GM18868 (cell line): ENCODE data around the gene PSME3IP1.
"Not testable (repeated sequence)": the region's sequence is repeated elsewhere in the genome, so short reads cannot be mapped to it uniquely, and the experiment has no call there.

Source experiments
- ATAC-seq: cut with Tn5 transposase; IDR thresholded peaks from one replicate; pipeline ENCODE4 v1.9.1; 2021; ENCODE audit warnings: mild to moderate bottlenecking, moderate library complexity; ENCODE audit not compliant: unreplicated experiment

The PSME3IP1 gene

DNA sequence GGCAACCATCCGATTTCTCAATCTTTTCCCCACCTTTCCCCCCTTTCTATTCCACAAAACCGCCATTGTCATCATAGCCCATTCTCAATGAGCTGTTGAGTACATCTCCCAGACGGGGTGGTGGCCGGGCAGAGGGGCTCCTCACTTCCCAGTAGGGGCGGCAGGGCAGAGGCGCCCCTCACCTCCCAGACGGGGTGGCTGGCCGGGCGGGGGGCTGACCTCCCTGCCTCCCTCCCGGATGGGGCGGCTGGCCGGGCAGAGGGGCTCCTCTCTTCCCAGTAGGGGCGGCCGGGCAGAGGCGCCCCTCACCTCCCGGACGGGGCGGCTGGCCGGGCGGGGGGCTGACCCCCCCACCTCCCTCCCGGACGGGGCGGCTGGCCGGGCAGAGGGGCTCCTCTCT lies 14.5 kb upstream of the PSME3IP1 start:
- ATAC-seq: not testable (repeated sequence)

DNA sequence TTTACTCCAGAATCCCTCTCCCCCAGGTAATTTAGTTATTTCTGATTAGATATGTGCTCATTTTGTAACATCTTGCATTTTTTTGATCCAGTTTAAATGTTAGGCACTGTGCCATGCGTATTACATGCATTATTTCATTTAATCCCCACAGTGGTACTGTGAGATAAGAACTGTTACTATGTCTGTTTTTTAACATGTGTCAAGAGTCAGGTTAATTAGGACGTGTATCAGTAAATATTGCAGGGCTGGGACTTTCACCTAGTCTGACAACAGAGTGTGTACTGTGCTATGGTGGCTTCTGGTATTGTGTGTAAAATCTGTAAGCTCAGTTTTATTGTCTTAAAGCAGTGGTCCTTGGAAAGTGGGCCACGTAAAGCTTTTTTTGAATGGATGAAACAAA lies 10.9 kb upstream of the PSME3IP1 start:
- no peak for ATAC-seq

DNA sequence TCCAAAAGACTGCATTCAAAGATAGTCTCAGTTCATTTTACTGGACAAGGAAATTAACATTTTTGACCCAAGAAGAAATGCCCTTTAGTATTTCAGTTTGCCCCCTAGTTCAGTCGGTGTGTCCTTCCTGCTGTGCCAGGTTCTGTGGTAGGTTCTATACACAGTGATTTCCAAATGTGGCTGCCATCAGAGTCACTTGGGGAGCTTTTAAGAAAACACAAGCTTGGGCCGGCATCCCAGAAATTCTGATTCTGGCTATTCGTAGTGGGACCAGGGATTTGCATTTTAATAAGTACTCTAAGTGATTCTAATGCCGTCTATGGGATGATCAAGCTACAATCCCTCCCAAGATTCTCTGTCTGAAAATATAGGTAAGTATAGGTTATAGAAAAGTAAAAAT lies 10.4 kb upstream of the PSME3IP1 start:
- ATAC-seq: no peak

DNA sequence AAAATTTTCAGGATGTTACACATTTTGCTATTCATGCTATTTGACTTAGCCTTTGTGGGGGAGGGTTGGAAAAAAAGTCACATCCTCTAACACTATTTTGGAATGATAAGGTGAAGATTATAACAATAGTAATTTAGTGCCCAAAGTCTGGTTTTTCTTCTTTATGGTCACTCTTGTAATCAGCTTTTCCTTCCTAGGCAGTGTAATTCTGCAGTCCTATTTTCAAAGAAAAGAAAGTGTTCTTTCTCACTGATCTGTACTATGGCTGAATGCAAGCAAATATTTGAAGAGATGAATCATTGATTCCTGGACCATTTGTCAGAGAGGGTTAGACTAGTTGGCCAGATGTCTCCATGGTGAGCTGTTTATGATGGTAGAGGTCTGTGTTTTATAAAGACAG lies 8.7 kb upstream of the PSME3IP1 start:
- ATAC-seq: no peak

DNA sequence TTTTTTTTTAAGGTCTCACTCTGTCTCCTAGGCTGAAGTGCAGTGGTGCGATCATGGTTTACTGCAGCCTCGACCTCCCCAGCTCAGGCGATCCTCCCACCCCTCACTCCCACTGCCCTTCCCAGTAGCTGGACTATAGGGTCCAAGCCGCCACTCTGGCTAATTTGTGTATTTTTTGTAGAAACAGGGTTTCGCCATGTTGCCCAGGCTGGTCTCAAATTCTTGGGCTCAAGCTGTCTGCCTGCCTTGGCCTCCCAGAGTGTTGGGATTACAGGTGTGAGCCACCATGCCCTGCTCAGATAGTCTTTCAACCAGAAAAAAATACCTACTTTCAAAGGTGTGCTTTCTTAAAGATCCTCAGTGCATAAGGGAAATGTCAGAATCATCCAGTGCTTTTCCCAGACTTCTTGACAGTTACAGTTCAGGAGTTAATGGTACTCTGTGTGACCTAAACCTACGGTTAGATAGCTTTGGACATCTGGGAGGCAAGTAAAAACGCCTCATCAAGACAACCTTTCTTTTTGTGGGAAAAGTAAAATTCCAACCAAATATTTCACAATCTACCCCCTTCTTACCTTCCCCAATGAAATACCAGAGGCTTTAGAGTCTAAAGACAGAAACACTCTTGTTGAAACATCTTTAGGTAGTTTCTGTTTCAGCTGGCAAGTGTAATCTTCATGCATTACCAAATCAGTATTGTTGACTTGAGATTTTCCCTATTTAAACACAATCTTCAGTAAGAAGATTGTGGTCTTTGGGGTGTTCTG lies 7.1 kb upstream of the PSME3IP1 start:
- ATAC-seq: peak; percentile 63

DNA sequence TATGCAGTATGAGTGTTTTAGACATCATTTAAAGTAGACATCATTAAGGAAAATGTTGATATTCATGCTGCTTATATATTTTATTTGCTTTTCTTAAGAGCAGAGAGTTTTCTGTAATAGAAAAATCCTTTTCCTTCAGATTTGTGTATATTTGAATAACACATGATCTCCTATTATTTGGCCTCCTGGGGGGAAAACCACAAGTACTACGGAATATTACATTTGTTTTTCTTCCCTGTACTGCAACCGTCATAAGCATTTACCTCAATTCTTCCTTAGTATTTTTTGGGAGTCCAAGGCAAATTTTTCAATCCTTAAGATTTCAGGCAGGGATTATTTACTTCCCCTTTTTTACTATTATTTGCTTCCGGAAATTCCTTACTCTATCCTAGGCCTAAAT lies 6.3 kb upstream of the PSME3IP1 start:
- no peak for ATAC-seq

DNA sequence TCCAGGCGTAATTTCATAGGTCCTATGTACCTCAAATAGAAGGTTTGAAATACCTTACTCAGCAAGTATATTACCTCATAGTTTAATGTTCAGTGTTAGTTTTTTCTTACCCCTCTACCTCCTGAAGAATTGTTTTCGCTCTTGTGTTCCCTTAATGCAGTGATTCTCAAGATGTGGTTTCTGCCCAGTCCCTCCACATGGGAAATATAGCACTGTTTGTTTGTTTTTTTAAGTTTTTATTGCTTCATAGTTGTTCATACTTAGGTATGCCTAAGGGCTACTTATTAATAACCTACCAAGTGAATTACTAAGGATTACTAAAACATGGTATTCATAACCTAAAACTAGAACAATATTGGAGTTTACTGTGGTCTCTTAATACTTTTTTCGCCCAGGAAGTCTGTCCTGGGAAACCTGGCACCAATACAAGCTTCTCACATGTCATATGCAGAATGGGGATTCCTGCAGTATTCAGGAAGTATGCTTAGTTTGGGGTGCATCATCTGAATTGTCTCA lies 5.3 kb upstream of the PSME3IP1 start:
- ATAC-seq: no peak

DNA sequence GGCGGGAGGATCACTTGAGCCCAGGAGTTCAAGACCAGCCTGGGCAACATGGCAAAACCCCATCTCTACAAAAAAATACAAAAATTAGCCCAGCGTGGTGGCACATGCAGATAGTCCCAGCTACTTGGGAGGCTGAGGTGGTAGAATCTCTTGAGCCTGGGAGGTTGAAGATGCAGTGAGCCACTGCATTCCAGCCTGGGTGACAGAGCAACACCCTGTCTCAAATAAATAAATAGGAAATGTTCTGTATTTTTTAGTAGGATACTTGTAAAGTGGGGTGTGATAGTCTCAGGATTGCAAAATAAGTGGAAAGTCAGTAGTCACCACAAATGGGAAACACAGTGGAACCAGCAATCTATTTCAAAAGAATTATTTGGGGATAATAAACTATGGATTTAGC lies 4.3 kb upstream of the PSME3IP1 start:
- no peak for ATAC-seq

DNA sequence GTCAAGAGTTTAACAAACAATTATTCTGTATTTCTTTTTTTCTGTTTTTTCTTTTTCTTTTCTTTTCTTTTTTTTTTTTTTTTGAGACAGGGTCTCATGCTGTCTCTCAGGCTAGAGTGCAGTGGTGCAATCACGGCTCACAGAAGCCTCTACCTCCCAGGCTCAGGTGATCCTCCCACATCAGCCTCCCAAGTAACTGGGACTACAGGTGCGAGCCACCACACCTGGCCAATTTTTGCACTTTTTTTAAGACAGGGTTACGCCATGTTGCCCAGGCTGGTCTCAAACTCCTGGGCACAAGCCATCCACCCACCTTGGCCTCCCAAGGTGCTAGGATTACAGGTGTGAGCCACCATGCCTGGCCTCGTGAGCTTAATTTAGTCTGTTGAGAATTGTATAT lies 3.7 kb upstream of the PSME3IP1 start:
- not testable (repeated sequence) for ATAC-seq

DNA sequence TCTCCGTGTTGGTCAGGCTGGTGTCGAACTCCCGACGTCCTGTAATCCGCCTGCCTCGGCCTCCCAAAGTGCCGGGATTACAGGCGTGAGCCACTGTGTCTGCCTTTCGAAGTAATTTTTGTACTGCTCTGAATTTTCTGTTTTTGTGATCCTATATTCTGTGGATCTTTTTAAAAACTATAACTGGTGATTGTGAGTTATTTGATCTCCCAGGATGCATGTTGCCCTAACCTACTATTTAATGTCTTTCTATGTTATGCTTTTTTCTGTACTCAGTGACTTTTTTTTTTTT lies 2.8 kb upstream of the PSME3IP1 start:
- no peak for ATAC-seq

DNA sequence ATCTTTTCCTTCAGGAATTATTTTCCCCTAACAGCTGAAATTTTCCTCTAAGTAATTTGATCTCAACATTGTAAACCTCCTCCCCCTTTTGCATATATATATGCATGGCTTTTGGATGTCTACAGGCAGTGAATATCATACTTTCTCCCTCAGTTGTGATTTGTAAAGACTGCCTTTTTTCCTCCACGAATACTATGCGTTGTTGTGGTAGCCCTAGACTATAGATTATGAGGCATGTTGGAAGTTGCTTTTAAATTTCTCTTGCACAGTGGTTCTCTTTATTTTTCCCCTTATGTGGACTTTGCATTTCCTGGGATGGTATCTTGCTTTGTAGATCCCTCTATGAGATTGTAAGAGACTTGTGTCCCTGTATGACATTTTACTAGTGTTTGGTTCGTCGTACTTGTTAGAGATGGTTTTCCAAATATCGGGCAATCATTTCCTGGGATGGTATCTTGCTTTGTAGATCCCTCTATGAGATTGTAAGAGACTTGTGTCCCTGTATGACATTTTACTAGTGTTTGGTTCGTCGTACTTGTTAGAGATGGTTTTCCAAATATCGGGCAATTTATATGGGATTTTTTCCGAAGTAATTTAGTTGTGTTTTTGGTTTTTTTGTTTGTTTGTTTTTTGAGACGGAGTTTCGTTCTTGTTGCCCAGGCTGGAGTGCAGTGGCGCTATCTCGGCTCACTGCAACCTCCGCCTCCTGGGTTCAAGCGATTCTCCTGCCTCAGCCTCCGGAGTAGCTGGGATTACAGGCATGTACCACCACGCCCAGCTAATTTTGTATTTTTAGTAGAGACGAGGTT lies 2.3 kb upstream of the PSME3IP1 start:
- ATAC-seq: not testable (repeated sequence)

DNA sequence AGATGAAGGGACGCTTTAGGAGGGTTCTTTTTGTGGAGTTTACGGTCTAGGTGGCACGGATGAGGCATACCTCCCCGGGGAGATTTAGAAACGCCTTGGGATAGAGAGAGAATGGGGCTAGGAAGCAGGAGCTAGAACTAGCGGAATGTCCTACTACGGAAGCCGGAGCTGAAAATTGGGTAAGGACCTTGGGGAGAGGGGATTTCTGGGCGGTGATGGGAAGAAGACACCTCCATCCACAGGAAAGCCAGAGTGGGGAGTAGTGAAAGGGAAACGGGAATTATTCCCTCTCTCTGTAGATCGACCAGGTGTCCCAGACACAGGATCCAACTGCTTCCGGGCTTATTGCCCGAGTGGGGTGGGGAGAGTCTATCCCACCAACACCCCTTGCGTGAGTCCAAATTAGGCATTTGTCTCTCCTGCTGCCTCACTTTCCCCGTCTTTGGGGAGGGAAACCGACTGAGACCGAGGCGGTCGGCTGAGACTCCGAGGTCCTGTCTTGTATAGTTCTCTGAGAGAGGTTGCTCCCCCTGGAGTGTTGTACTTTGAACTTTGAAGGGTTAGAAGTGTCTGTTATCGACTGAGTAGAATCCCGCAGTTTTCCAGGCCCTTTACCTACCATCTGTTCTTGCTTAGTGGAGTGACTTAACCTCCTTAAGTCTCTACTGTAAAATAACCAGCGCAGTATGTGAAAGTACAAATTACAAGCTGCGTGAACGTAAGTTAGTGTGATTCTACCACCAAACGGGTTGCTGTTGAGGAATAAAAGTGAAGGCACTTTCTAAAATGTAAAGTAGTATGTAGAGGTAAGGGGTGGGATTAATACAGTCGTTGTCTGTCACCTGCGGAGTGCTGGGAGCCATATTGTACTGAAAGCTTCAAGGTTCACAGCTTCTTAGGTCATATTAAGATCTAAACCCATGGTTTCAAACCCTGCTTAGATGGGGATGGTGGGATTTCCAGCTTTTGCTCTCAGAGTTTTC lies 1.3 kb upstream of the PSME3IP1 start:
- ATAC-seq: peak; percentile 31

DNA sequence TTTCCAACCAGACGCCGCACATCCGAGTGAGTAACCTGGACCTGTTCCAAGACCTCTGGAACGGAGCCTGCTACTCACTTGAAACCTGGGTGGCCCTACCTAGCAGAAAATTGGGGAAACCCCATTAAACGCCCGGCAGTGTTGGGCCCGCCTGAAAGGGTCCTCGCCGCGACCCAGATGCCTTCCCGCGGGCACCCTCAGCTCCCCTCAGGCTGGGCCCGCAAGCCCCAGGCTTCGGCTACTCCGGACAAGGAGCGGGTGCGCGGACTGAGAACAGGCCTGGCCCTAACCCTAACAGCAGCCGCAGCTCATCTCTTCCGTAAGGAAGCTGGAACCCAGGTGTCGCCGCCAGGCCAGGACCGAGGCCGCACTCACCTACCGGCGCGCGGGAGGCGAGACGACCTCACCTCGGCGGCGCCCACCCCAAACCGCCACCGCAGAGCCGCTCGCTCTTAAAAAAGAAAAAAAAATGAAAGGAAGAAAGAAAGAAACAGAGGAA lies 344 bp downstream of the PSME3IP1 start:
- peak; percentile 23 for ATAC-seq

DNA sequence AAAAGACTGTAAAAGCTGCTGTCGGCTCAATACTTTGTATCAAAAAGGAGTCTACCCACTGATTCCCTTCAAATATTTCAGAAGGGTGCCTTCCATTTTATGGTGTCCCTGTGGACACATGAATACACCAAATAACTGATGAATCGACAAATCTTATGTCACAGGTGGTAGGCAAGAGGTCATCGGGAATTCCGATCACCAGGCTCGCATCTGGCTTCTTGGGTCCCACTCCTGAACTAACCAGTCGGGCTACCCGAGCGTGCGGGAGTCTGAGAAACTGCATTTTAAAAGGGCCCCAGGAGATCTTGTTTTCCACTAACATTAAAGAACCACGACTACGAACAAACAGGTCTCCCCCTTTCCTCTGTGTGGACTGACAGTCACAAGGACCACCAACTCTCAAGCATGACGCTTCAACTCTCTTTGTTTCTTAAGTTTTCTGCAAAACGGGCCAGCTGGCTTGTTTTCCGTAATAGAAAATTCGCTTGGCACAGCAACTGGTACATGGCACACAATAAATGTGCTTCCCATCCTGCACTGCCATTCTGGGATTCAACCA lies 873 bp downstream of the PSME3IP1 start:
- no peak for ATAC-seq

DNA sequence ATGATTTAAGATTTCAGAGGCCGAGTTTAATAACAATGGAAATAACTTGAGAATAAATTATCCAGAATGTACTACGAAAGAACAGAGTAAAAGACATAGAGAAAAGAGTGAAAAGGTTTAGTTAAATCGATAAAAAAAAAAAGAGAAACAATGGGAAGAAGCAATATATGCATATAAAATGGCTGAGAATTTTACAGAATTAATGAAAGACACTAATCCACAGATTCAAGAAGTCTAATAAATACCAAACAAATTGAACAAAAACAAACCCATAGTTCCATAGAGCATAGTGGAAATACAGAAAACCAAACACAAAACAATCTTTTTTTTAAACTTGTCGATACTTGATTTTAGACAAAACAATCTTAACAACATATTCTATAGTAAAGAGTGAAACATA lies 1.7 kb downstream of the PSME3IP1 start:
- ATAC-seq: no peak

DNA sequence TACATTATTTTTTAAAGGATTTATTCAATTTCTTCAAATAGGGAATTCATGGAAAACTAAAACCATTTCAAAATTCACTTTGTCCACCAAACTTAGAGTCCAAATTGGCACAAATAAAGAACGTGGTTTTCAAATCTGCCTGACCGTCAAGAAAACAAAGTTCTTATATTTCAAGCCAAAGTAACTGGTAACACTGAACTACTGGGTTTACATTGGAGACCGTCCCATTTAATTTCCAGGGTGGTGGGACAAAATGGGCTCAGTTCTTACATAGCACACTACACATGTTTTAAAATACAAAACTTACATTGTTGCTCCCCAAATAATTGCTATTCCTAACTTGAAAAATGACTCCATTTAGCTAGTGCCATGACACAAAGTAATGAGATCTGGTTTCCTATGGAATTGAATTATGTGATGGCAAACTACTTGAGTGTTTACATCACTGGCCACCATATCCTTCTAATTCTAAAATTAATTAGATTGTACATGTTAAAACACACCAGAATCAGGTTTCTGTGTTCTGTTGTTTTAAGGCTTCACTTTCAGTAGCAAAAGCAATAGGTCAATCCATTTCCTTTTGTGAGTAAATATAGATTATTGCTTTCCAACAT lies 6.5 kb downstream of the PSME3IP1 start:
- no peak for ATAC-seq

DNA sequence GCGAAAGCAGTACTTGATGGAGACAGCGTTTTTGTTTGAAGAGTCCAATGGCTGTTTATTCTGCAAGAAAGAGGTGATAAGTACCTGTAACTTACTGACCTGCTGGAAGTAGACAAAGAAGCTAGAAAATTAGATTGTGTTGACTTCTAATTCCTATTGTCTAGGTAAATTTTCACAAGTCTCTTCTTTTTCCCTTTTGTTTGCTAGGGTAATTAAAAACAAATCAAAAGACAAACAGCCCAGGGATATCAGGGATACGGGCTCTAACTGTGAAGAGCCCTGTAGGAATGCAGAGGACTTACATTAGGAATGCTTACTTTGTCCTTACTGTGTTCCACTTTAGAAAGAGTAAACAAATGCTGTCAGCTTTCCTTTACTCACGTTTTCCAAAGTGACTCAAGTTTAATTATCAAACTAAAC lies 7.0 kb downstream of the PSME3IP1 start:
- ATAC-seq: no peak

DNA sequence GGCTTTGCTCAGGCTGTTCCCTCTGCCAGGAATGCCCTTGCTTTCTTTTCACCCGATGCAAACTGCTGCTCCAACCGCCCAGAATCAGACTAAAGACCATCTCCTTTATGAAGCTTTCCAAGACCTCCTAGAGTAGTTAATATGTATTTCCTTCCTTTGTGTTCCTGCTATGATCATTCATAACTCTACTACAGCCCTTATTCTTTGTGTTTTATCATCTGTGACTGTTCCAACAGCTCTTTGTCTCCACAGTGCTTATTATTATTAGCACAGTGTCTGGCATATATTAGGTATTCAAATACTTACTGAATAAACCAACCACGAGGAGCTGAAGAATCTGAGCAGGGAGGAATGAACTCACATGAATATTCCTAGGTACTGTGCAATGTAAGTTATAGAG lies 7.6 kb downstream of the PSME3IP1 start:
- ATAC-seq: no peak

DNA sequence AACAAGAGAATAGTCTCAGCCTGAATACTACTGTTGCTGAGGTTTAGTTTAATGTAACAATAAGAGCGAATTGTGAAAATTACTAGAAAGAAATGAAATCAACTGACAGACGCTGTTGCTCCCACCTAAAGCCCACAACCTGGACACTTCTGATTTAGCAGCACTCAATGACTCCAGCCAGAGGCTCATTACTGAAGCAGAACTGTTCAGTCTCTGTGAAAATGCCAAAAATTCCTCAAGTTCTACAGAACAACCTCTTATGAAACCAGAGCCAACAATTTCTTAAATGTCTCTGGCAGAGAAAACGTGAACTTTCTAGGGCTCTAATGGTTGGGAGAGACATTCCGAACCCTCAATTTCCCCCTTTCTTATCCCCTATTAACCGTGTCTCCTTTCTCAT lies 9.9 kb downstream of the PSME3IP1 start:
- ATAC-seq: no peak

DNA sequence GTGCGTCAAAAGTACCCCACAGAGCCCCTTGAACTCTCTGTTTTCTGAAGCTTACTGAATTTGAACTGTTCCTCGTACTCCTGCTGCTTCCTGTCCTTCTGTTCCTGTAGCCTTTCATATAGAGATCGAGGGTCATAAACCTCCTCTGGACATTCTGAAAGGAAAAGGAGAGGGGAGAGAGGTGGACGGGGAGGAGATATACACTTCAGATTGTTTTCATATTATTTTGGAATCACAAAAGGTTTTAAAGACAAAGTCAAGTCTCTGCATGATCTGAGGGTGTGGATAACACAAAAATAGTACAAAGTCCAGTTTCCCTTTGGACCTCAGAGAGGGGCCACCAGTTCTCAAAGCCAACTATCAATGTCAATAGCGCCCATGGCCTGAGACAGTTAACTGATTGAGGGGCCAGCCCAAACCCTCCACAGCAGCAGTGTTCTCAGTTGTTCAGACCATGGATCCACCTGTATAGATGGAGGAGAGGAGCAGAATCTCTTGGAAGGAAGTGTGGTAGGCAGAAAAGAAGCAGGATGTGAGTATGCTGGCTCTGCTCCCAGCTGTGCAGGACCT lies 13.0 kb downstream of the PSME3IP1 start:
- no peak for ATAC-seq
